ENCODE results near the gene GHRL. TPM values are rescaled to one million over a fixed set of nuclear protein-coding genes. Genes with fewer than 3 reads are reported as not detected.

The GHRL gene
- total RNA-seq, 1 experiment from 2014 or later, result not detected

- Histone ChIP-seq H3K4me2 (no peak overlapping the region), H3K9me3 (ENCODE audit: insufficient read depth, low read depth) (peaks cover 22% of the 10 kb centered on the region), H3K9me2 (ENCODE audit: insufficient read depth) (no peaks in the 10 kb centered on the region), H2AFZ (no peak overlapping the region), H3K4me1 (replicated peaks; ENCODE audit: insufficient read depth) (no peaks in the 10 kb centered on the region), H3K27me3 (ENCODE audit: insufficient read depth, low read depth) (no peaks in the 10 kb centered on the region), H3K36me3 (ENCODE audit: low read depth) (peaks cover 14% of the 10 kb centered on the region), H3K4me3 (no peak overlapping the region), H4K20me1 (ENCODE audit: insufficient read depth) (no peaks in the 10 kb centered on the region), H3K27ac (no peak overlapping the region), H3F3A (ENCODE audit: insufficient read depth, low read depth) (peaks cover 25% of the 10 kb centered on the region), H3K79me2 (ENCODE audit: low read depth) (peaks cover 4% of the 10 kb centered on the region)
- ChIA-PET POLR2A (ENCODE audit: unreplicated experiment) (no interaction called here), CTCF (no interaction called here)
- TF ChIP-seq CTCF (conservative IDR thresholded peaks at IDR 0.05), result no peak
- TF ChIP-seq EZH2 (IDR thresholded peaks at IDR 0.05; ENCODE audit: low read depth), result no peak
- no peak for DNase-seq
- intact Hi-C loops (cut with micrococcal nuclease; ENCODE audit: unreplicated experiment), result no loop called here
- BruUV-seq (replicated peaks), result no TSS peak
Observed at GRCh38 chr3:10244009-10244408, 48.7 kb downstream of the GHRL start.

GRCh38 chr3:10242182-10243065 is 50.3 kb downstream of the GHRL start:
- intact Hi-C loops (cut with micrococcal nuclease; ENCODE audit: unreplicated experiment), result no loop called here
- CTCF ChIA-PET, result interaction anchor here (0.5 kb wide), 1 partner anchor 18 kb away, joined by 4 read pairs; no protein-coding TSS in a partner anchor

GRCh38 chr3:10240799-10241198 is 51.9 kb downstream of the GHRL start:
- POLR2A ChIA-PET (ENCODE audit: unreplicated experiment), result no interaction called here

More at GRCh38 chr3:10242182-10243065, 50.3 kb downstream of the GHRL start:
- Histone ChIP-seq H3K36me3 (ENCODE audit: low read depth) (peaks cover 14% of the 10 kb centered on the region), H3K79me2 (ENCODE audit: low read depth) (no peaks in the 10 kb centered on the region), H3K4me2 (no peak overlapping the region), H3F3A (ENCODE audit: insufficient read depth, low read depth) (peaks cover 25% of the 10 kb centered on the region), H4K20me1 (ENCODE audit: insufficient read depth) (no peaks in the 10 kb centered on the region), H3K9me2 (ENCODE audit: insufficient read depth) (no peaks in the 10 kb centered on the region), H3K27me3 (ENCODE audit: insufficient read depth, low read depth) (no peaks in the 10 kb centered on the region), H3K4me3 (no peak overlapping the region), H2AFZ (no peak overlapping the region), H3K4me1 (replicated peaks; ENCODE audit: insufficient read depth) (no peaks in the 10 kb centered on the region), H3K27ac (no peak overlapping the region), H3K9me3 (ENCODE audit: insufficient read depth, low read depth) (peaks cover 22% of the 10 kb centered on the region)
- no TSS peak for BruUV-seq (replicated peaks)
- POLR2A ChIA-PET (ENCODE audit: unreplicated experiment), result no interaction called here
- TF ChIP-seq CTCF (conservative IDR thresholded peaks at IDR 0.05) (no peak), EZH2 (IDR thresholded peaks at IDR 0.05; ENCODE audit: low read depth) (no peak)
- no peak for DNase-seq

More at GRCh38 chr3:10240799-10241198, 51.9 kb downstream of the GHRL start:
- Histone ChIP-seq H3K4me1 (replicated peaks; ENCODE audit: insufficient read depth) (no peaks in the 10 kb centered on the region), H3K4me3 (no peak overlapping the region), H4K20me1 (ENCODE audit: insufficient read depth) (no peaks in the 10 kb centered on the region), H3K79me2 (ENCODE audit: low read depth) (no peaks in the 10 kb centered on the region), H3K36me3 (ENCODE audit: low read depth) (peaks cover 17% of the 10 kb centered on the region), H3K9me3 (ENCODE audit: insufficient read depth, low read depth) (peaks cover 16% of the 10 kb centered on the region), H3K27ac (no peak overlapping the region), H3K27me3 (ENCODE audit: insufficient read depth, low read depth) (no peaks in the 10 kb centered on the region), H2AFZ (no peak overlapping the region), H3F3A (ENCODE audit: insufficient read depth, low read depth) (peaks cover 25% of the 10 kb centered on the region), H3K4me2 (no peak overlapping the region), H3K9me2 (ENCODE audit: insufficient read depth) (no peaks in the 10 kb centered on the region)
- CTCF ChIA-PET, result no interaction called here
- BruUV-seq (replicated peaks), result no TSS peak
- no peak for TF ChIP-seq CTCF (conservative IDR thresholded peaks at IDR 0.05)
- no peak for TF ChIP-seq EZH2 (IDR thresholded peaks at IDR 0.05; ENCODE audit: low read depth)
- intact Hi-C loops (cut with micrococcal nuclease; ENCODE audit: unreplicated experiment), result no loop called here
- no peak for DNase-seq

All from PC-9 (cell line).